Adrenal gland (tissue), 5 donors: ENCODE measurements around the gene ACAD11.

ENCODE experiments used
- CTCF ChIP-seq, 6 experiments: fragments of 450-650 bp in 4 of 6; fragments of 200-600 bp in 2 of 6; sonication (generic) in 1 of 6; IDR thresholded peaks; 1 replicate in 5 of 6; 2 replicates in 1 of 6; pipeline versions ENCODE4 v1.5.1 to v1.8.0; 2016 to 2021; ENCODE audit warnings: antibody characterized with exemption in 6 of 6, mild to moderate bottlenecking in 2 of 6, moderate library complexity in 1 of 6
- POLR2A ChIP-seq, 2 donors: fragments of 450-650 bp; IDR thresholded peaks; one replicate each; pipeline ENCODE4 v1.6.1; 2017; ENCODE audit warnings: antibody characterized with exemption in 2 of 2, mild to moderate bottlenecking in 2 of 2, moderate library complexity in 1 of 2
- donor health status: DM: no; HTN: no; CAD: no.

GRCh38 chr3:132675408-132675807 is 15.8 kb upstream of the ACAD11 start:
- TF ChIP-seq POLR2A (IDR thresholded peaks at IDR 0.05) (no peak), CTCF (IDR thresholded peaks at IDR 0.05) (no peak)
